Measurements from ENCODE around the gene AP4E1.
"Not testable (repeated sequence)": the region's sequence is repeated elsewhere in the genome, so short reads cannot be mapped to it uniquely, and the experiment has no call there.

The AP4E1 gene

GRCh38 chr15:50890751-50891150, 17.7 kb upstream of the AP4E1 start:
- DNase-seq: no peak

GRCh38 chr15:50891159-50891558, 17.3 kb upstream of the AP4E1 start:
- DNase-seq: no peak

- DNase-seq: no peak
Measured at GRCh38 chr15:50893976-50894375, 14.5 kb upstream of the AP4E1 start.

- not testable (repeated sequence) for DNase-seq
Measured at GRCh38 chr15:50901390-50901789, 7.1 kb upstream of the AP4E1 start.

GRCh38 chr15:50904211-50904610, 4.3 kb upstream of the AP4E1 start:
- no peak for DNase-seq

- DNase-seq: no peak
Measured at GRCh38 chr15:50905055-50905454, 3.4 kb upstream of the AP4E1 start.

GRCh38 chr15:50906954-50907600, 1.4 kb upstream of the AP4E1 start:
- no peak for DNase-seq

GRCh38 chr15:50907601-50908208, 778 bp upstream of the AP4E1 start:
- no peak for DNase-seq

GRCh38 chr15:50909010-50909317, 481 bp downstream of the AP4E1 start:
- DNase-seq: no peak

- not testable (repeated sequence) for DNase-seq
Measured at GRCh38 chr15:50910426-50910795, 1.9 kb downstream of the AP4E1 start.

- no peak for DNase-seq
Measured at GRCh38 chr15:50911001-50911400, 2.5 kb downstream of the AP4E1 start.

GRCh38 chr15:50911621-50912020, 3.1 kb downstream of the AP4E1 start:
- no peak for DNase-seq

- DNase-seq: no peak
Measured at GRCh38 chr15:50916400-50916799, 7.9 kb downstream of the AP4E1 start.

- not testable (repeated sequence) for DNase-seq
Measured at GRCh38 chr15:50919359-50919758, 10.9 kb downstream of the AP4E1 start.

GRCh38 chr15:50925281-50925680, 16.8 kb downstream of the AP4E1 start:
- DNase-seq: no peak

- no peak for DNase-seq
Measured at GRCh38 chr15:50929062-50929461, 20.6 kb downstream of the AP4E1 start.

- DNase-seq: no peak
Measured at GRCh38 chr15:50930792-50931191, 22.3 kb downstream of the AP4E1 start.

GRCh38 chr15:50933341-50933740, 24.9 kb downstream of the AP4E1 start:
- DNase-seq: no peak

GRCh38 chr15:50938525-50938924, 30.0 kb downstream of the AP4E1 start:
- no peak for DNase-seq

GRCh38 chr15:50939911-50940310, 31.4 kb downstream of the AP4E1 start:
- no peak for DNase-seq

- DNase-seq: no peak
Measured at GRCh38 chr15:50940506-50940905, 32.0 kb downstream of the AP4E1 start.

- DNase-seq: no peak
Measured at GRCh38 chr15:50943638-50944037, 35.2 kb downstream of the AP4E1 start.

GRCh38 chr15:50944672-50945071, 36.2 kb downstream of the AP4E1 start:
- no peak for DNase-seq

GRCh38 chr15:50945725-50946124, 37.2 kb downstream of the AP4E1 start:
- DNase-seq: no peak

GRCh38 chr15:50950745-50951144, 42.3 kb downstream of the AP4E1 start:
- not testable (repeated sequence) for DNase-seq

Data from DMS 273 treated with DMSO at 0.1 percent for 48 hours (cell line).